ENCODE measurements around the gene SERPINB6.
A peak's percentile ranks its signal among the peaks of the same experiment; 100 is the strongest.
"Not testable (repeated sequence)": the region's sequence is repeated elsewhere in the genome, so short reads cannot be mapped to it uniquely, and the experiment has no call there.

Gene SERPINB6

DNA sequence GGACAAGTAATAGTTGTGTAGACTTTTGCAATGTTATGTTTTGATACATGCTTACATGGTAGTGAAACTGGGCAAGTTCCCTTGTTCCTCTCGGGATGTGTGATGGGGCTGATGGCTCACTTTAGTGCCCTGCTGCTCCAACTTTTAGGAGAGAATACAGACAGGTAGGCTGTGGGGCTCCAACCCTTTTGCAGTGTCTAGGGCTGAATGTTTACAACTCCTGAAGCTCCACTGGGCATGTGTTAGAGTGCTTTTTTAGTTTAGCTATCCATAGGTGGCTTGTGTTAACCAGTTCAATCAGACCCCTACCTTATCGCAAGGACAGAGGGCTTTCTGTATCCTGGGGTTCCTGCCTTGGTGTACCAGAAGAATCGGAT is 33.8 kb downstream of the SERPINB6 start:
- TF ChIP-seq POLR2AphosphoS5 (IDR thresholded peaks at IDR 0.05; ENCODE audit: borderline replicate concordance, low read depth, low read length), result no peak
- TF ChIP-seq FOXP2 (optimal IDR thresholded peaks at IDR 0.05; ENCODE audit: control extremely low read depth, extremely low read length, insufficient read depth), result no peak
- TF ChIP-seq EZH2 (IDR thresholded peaks at IDR 0.05), result no peak
- Histone ChIP-seq H3K9ac (ENCODE audit: insufficient read length) (no peak overlapping the region), H3K9me3 (ENCODE audit: low read depth, low read length) (no peaks in the 10 kb centered on the region), H3K36me3 (ENCODE audit: insufficient read depth, low read length) (no peaks in the 10 kb centered on the region), H3K4me3 (no peak overlapping the region), H3K27ac (no peak overlapping the region)
- no peak for DNase-seq (ENCODE audit: low read depth, low spot score)

DNA sequence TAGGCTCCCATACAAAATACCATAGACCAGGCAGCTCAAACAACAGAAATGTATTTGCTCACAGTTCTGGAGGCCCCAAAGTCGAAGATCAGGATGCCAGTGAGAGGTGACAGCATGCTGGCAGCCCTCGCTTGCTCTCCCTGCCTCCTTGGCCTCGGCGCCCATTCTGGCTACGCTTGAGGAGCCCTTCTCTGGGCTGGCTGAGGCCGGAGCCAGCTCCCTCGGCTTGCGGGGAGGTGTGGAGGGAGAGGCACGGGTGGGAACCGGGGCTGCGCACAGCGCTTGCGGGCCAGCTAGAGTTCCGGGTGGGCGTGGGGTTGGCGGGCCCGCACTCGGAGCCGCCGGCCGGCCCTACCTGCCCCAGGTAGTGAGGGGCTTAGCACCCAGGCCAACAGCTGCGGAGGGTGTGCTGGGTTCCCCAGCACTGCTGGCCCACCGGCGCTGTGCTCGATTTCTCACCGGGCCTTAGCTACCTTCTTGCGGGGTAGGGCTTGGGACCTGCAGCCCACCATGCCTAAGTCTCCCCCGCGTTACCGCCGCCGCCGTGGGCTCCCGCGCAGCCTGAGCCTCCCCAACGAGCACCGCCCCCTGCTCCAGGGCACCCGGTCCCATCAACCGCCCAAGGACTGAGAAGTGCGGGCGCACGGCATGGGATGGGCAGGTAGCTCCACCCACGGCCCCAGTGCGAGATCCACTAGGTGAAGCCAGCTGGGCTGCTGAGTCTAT is 35.6 kb downstream of the SERPINB6 start:
- TF ChIP-seq EZH2 (IDR thresholded peaks at IDR 0.05) (no peak), POLR2AphosphoS5 (IDR thresholded peaks at IDR 0.05; ENCODE audit: borderline replicate concordance, low read depth, low read length) (no peak), FOXP2 (optimal IDR thresholded peaks at IDR 0.05; ENCODE audit: control extremely low read depth, extremely low read length, insufficient read depth) (no peak)
- no peaks in the 10 kb centered on the region for H3K9me3 ChIP-seq (ENCODE audit: low read depth, low read length)
- H3K4me3 ChIP-seq, result no peak overlapping the region
- H3K36me3 ChIP-seq (ENCODE audit: insufficient read depth, low read length), result no peaks in the 10 kb centered on the region
- DNase-seq (ENCODE audit: low read depth, low spot score), result no peak
- H3K9ac ChIP-seq (ENCODE audit: insufficient read length), result no peak overlapping the region
- no peak overlapping the region for H3K27ac ChIP-seq

DNA sequence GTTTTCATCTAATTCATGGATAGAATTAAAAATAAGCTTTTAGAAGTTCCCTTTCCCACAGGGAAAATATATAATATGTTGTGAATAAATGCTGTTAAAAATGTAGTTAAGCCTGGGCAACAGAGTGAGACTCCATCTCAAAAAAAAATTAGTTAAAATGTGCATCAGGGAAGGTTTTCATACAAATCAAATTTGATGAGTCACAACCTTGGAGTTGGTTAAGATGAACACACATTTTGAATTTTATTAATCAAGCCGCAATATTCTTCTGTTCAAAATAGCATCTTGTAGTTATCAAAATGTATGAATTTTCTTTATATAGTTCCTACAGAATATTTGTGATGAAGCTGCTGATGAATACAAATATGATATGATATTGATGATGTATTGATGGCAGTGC is 37.3 kb downstream of the SERPINB6 start:
- no peak for TF ChIP-seq EZH2 (IDR thresholded peaks at IDR 0.05)
- no peak for TF ChIP-seq FOXP2 (optimal IDR thresholded peaks at IDR 0.05; ENCODE audit: control extremely low read depth, extremely low read length, insufficient read depth)
- no peak for TF ChIP-seq POLR2AphosphoS5 (IDR thresholded peaks at IDR 0.05; ENCODE audit: borderline replicate concordance, low read depth, low read length)

DNA sequence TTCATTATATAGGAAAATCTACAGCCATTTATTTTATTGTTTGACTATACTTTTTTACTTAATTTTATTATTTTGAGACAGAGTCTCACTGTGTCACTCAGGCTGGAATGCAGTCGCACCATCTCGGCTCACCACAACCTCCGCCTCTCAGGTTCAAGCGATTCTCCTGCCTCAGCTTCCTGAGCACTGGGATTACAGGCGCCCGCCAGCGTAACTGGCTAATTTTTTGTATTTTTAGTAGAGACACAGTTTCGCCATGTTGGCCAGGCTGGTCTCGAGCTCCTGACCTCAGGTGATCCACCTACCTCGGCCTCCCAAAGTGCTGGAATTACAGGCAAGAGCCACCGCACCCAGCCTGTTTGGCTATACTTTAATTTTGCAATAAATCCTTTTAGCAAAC is 38.5 kb downstream of the SERPINB6 start:
- not testable (repeated sequence) for DNase-seq (ENCODE audit: low read depth, low spot score); H3K9ac ChIP-seq (ENCODE audit: insufficient read length); H3K4me3 ChIP-seq; H3K27ac ChIP-seq; H3K36me3 ChIP-seq (ENCODE audit: insufficient read depth, low read length); H3K9me3 ChIP-seq (ENCODE audit: low read depth, low read length)

More for the DNA sequence above, 37.3 kb downstream of the SERPINB6 start:
- Histone ChIP-seq H3K4me3 (no peak overlapping the region), H3K9ac (ENCODE audit: insufficient read length) (peak overlapping the region; percentile 2), H3K27ac (0 out of 2 replicates have a peak overlapping the region, but pooled peaks have one; percentile 12), H3K36me3 (ENCODE audit: insufficient read depth, low read length) (no peaks in the 10 kb centered on the region), H3K9me3 (ENCODE audit: low read depth, low read length) (no peaks in the 10 kb centered on the region)
- DNase-seq (ENCODE audit: low read depth, low spot score), result no peak

DNA sequence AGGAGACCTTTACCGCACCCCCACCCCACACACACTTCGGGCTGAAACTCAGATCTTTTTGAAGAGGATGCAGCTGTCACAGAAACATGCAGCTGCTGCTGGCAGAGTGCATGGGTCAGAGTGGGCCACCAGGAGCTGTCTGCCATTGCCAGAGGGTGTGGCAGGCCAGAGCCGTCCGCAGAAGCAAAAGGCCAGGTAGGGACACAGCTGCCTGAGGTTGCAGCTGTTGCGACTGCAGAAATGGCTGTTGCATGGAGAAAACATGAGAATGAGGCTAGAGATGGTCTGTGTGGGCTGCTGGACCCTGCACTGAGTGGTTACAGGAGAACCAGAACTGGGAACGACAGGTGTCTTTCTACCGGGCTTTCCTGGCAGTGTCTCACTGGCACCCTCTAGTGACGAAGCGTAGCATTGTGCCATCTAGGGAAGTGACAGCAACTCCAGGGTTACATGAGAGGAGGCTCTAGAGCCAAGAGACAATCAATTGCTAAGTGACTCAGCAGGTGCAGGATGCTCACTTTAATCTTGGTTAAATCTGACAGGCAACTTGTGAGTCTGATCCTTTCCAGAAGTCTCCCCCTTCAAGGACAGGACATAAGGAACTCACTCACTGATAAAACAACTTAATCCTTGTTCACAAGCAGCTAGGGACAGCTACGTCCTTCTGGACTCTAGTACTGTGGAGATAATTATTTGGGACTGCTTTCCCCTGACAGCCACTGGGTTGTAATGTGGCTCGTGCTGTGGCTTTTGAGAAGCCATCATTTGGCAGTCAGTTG is 39.2 kb downstream of the SERPINB6 start:
- no peak overlapping the region for H3K4me3 ChIP-seq
- no peak for TF ChIP-seq FOXP2 (optimal IDR thresholded peaks at IDR 0.05; ENCODE audit: control extremely low read depth, extremely low read length, insufficient read depth)
- no peak for TF ChIP-seq EZH2 (IDR thresholded peaks at IDR 0.05)
- TF ChIP-seq POLR2AphosphoS5 (IDR thresholded peaks at IDR 0.05; ENCODE audit: borderline replicate concordance, low read depth, low read length), result no peak
- no peak overlapping the region for H3K9ac ChIP-seq (ENCODE audit: insufficient read length)
- DNase-seq (ENCODE audit: low read depth, low spot score), result peak; percentile 18
- no peak overlapping the region for H3K27ac ChIP-seq
- H3K36me3 ChIP-seq (ENCODE audit: insufficient read depth, low read length), result no peaks in the 10 kb centered on the region
- H3K9me3 ChIP-seq (ENCODE audit: low read depth, low read length), result no peaks in the 10 kb centered on the region

DNA sequence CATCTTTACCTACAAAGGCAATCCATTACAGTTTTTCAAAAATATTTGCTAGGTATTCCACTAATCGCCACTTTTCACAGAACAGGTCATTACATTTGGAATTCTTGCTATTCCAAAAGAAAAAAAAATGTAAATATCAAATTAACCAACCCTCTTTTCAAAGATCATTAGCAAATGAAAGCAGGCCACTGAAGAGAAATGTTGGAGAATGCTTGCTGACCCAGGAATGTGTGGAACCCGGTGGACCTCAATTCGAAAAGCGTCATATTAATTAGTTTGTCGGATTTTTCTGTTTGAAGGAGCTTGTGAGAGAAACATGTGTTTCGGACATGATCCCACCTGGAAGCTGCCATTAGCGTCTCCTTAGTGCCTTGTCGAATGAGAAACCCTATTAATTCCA is 40.3 kb downstream of the SERPINB6 start:
- Histone ChIP-seq H3K9ac (ENCODE audit: insufficient read length) (no peak overlapping the region), H3K27ac (no peak overlapping the region)
- DNase-seq (ENCODE audit: low read depth, low spot score), result no peak

DNA sequence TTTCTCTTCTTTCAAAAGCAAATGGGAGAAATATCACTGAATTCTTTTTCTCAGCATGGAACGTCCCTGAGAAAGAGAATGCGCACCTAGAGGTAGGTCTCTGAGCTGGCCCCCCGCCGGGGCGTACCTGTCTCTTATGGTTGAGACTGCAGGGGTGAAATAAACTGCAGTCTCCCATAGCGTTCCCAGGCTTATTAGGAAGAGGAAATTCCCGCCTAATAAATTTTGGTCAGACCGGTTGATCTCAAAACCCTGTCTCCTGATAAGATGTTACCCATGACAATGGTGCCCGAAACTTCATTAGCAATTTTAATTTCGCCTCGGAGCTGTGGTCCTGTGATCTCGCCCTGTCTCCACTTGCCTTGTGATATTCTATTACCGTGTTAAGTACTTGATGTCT is 43.4 kb downstream of the SERPINB6 start:
- H3K4me3 ChIP-seq; H3K9ac ChIP-seq (ENCODE audit: insufficient read length); H3K36me3 ChIP-seq (ENCODE audit: insufficient read depth, low read length); H3K27ac ChIP-seq; DNase-seq (ENCODE audit: low read depth, low spot score); H3K9me3 ChIP-seq (ENCODE audit: low read depth, low read length): not testable (repeated sequence)

More for the DNA sequence above, 40.3 kb downstream of the SERPINB6 start:
- TF ChIP-seq FOXP2 (optimal IDR thresholded peaks at IDR 0.05; ENCODE audit: control extremely low read depth, extremely low read length, insufficient read depth) (no peak), POLR2AphosphoS5 (IDR thresholded peaks at IDR 0.05; ENCODE audit: borderline replicate concordance, low read depth, low read length) (no peak), EZH2 (IDR thresholded peaks at IDR 0.05) (no peak)
- H3K36me3 ChIP-seq (ENCODE audit: insufficient read depth, low read length), result no peaks in the 10 kb centered on the region
- H3K4me3 ChIP-seq, result no peak overlapping the region
- no peaks in the 10 kb centered on the region for H3K9me3 ChIP-seq (ENCODE audit: low read depth, low read length)

DNA sequence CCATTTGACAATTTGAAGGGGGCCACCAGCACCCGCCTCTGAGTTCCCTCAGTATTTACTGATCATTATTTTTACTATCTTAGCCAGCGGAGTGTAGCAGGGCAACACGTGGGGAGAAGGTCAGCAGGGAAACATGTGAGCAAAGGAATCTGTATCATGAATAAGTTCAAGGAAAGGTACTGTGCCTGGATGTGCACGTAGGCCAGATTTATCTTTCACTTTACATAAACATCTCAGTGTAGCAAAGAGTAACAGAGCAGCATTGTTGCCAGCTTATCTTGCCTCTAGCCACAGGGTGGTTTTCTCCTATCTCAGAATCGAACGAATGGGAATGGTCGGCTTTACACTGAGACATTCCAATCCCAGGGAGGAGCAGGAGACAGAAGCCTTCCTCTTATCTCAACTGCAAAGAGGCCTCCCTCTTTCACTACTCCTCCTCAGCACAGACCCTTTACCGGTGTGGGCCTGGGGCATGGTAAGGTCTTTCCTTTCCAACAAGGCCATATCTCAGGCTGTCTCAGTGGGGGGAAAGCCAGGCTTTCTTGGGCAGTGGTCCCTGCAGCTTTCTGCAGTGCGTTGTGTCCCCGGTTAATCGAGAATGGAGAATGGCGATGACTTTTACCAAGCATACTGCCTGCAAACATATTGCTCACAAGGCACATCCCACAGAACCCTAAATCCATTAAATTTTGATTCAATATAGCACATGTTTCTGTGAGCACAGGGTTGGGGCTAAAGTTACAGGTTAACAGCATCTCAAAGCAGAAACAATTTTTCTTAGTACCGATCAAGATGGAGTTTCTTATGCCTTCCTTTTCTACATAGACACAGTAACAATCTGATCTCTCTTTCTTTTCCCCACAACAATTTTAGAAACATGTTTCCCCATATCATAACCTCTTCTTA is 45.3 kb downstream of the SERPINB6 start:
- not testable (repeated sequence) for H3K27ac ChIP-seq; H3K9me3 ChIP-seq (ENCODE audit: low read depth, low read length); H3K36me3 ChIP-seq (ENCODE audit: insufficient read depth, low read length); H3K4me3 ChIP-seq; DNase-seq (ENCODE audit: low read depth, low spot score); H3K9ac ChIP-seq (ENCODE audit: insufficient read length)
